Ishikawa (cell line): ENCODE results near the gene OR2L3.

Experiments used
- CEBPB ChIP-seq: IDR thresholded peaks from 2 replicates; pipeline ENCODE4 v1.6.1; 2012
- CREB1 ChIP-seq: IDR thresholded peaks from 2 replicates; pipeline ENCODE4 v1.6.1; 2012; ENCODE audit warnings: low read depth
- EP300 ChIP-seq: IDR thresholded peaks from 2 replicates; pipeline ENCODE4 v1.6.1; 2012; ENCODE audit warnings: borderline replicate concordance
- FOXM1 ChIP-seq: IDR thresholded peaks from 2 replicates; pipeline ENCODE4 v1.6.1; 2012; ENCODE audit warnings: low read depth, borderline replicate concordance
- MAX ChIP-seq: IDR thresholded peaks from 2 replicates; pipeline ENCODE4 v1.6.1; 2012
- NFIC ChIP-seq: IDR thresholded peaks from 2 replicates; pipeline ENCODE4 v1.6.1; 2012
- RAD21 ChIP-seq: IDR thresholded peaks from 2 replicates; pipeline ENCODE4 v1.6.1; 2012; ENCODE audit warnings: low read depth
- TAF1 ChIP-seq: IDR thresholded peaks from 2 replicates; pipeline ENCODE4 v1.6.1; 2012; ENCODE audit warnings: low read depth, mild to moderate bottlenecking
- TEAD4 ChIP-seq: IDR thresholded peaks from 2 replicates; pipeline ENCODE4 v1.6.1; 2012
- YY1 ChIP-seq: IDR thresholded peaks from 2 replicates; pipeline ENCODE4 v1.6.1; 2012; ENCODE audit warnings: low read depth
- ZBTB7A ChIP-seq: IDR thresholded peaks from 2 replicates; pipeline ENCODE4 v1.6.1; 2012; ENCODE audit warnings: low read depth
- TF ChIP-seq, protein P1 (sequence below): IDR thresholded peaks from 2 replicates; pipeline ENCODE4 v1.6.1; 2012; ENCODE audit warnings: low read depth, mild to moderate bottlenecking

DNA sequence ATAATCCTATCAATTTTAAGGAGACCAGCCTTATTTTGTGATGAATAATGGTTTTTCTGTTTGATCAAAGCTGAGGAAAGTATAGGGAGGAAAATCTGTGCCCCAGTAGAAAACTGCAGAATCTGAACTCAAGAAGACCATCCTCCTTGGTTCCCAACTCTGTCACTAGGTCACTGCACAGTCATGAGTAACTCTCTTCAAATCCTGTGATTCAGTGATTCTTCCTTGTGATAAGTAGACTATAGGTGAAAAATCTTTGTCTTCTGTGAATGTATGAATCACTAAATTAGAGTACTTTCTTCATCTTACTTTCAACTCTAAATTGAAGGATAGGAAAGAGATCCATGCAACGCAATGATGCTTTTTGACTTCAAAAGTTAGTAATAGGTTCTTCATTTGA is 46.5 kb upstream of the OR2L3 start:
- TF ChIP-seq NFIC (no peak), FOXM1 (no peak), EP300 (no peak), MAX (no peak), CEBPB (no peak), TAF1 (no peak), CREB1 (no peak), RAD21 (no peak), ZBTB7A (no peak), YY1 (no peak), TEAD4 (no peak)
- TF ChIP-seq, protein P1, sequence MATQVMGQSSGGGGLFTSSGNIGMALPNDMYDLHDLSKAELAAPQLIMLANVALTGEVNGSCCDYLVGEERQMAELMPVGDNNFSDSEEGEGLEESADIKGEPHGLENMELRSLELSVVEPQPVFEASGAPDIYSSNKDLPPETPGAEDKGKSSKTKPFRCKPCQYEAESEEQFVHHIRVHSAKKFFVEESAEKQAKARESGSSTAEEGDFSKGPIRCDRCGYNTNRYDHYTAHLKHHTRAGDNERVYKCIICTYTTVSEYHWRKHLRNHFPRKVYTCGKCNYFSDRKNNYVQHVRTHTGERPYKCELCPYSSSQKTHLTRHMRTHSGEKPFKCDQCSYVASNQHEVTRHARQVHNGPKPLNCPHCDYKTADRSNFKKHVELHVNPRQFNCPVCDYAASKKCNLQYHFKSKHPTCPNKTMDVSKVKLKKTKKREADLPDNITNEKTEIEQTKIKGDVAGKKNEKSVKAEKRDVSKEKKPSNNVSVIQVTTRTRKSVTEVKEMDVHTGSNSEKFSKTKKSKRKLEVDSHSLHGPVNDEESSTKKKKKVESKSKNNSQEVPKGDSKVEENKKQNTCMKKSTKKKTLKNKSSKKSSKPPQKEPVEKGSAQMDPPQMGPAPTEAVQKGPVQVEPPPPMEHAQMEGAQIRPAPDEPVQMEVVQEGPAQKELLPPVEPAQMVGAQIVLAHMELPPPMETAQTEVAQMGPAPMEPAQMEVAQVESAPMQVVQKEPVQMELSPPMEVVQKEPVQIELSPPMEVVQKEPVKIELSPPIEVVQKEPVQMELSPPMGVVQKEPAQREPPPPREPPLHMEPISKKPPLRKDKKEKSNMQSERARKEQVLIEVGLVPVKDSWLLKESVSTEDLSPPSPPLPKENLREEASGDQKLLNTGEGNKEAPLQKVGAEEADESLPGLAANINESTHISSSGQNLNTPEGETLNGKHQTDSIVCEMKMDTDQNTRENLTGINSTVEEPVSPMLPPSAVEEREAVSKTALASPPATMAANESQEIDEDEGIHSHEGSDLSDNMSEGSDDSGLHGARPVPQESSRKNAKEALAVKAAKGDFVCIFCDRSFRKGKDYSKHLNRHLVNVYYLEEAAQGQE = no peak
